GM10266 (cell line): ENCODE measurements around the gene TOX3.

Source experiments
- DNase-seq: peaks from one replicate; pipeline ENCODE4 v3.0.0; 2012; ENCODE audit errors: extremely low spot score
- CTCF ChIP-seq: IDR thresholded peaks from 2 replicates; pipeline ENCODE4 v1.5.1; 2012; ENCODE audit warnings: mild to moderate bottlenecking, low read depth; ENCODE audit not compliant: control insufficient read depth, insufficient read depth; ENCODE audit errors: missing control alignments

Gene TOX3

GRCh38 chr16:52545222-52545897, 1.6 kb downstream of the TOX3 start:
- DNase-seq, result no peak
- no peak for TF ChIP-seq CTCF

- DNase-seq, result no peak
- no peak for TF ChIP-seq CTCF
These were observed 2.2 kb downstream of the TOX3 start for GRCh38 chr16:52544703-52545102.

GRCh38 chr16:52543654-52544053, 3.3 kb downstream of the TOX3 start:
- no peak for DNase-seq
- no peak for TF ChIP-seq CTCF

- TF ChIP-seq CTCF, result no peak
These were observed 6.0 kb downstream of the TOX3 start for GRCh38 chr16:52540910-52541309.

GRCh38 chr16:52539191-52539590, 7.8 kb downstream of the TOX3 start:
- DNase-seq, result no peak
- no peak for TF ChIP-seq CTCF

More at GRCh38 chr16:52540910-52541309, 6.0 kb downstream of the TOX3 start:
- no peak for DNase-seq

GRCh38 chr16:52538511-52538910, 8.4 kb downstream of the TOX3 start:
- no peak for TF ChIP-seq CTCF
- no peak for DNase-seq

- DNase-seq, result no peak
These were observed 9.4 kb downstream of the TOX3 start for GRCh38 chr16:52537516-52537915.

More at GRCh38 chr16:52537516-52537915, 9.4 kb downstream of the TOX3 start:
- TF ChIP-seq CTCF, result no peak
